Stimulated activated CD8-positive, alpha-beta memory T cell treated with anti-CD3 and anti-CD28 coated beads, Interleukin-15, amount 100 ng/mL, for 4 hours (primary cell): ENCODE results near the gene PRKG1.
"Not testable (repeated sequence)": the region's sequence is repeated elsewhere in the genome, so short reads cannot be mapped to it uniquely, and the experiment has no call there.

Experiments
- DNase-seq, 2 donors: peaks; one replicate each; pipeline ENCODE4 v3.0.0-alpha.2; 2020; ENCODE audit warnings: low read depth in 2 of 2

The PRKG1 gene

GRCh38 chr10:52213321-52213752, 1139.0 kb downstream of the PRKG1 start:
- no peak for DNase-seq

- no peak for DNase-seq
Observed at GRCh38 chr10:52215745-52216361, 1141.6 kb downstream of the PRKG1 start.

GRCh38 chr10:52216852-52217251, 1142.6 kb downstream of the PRKG1 start:
- no peak for DNase-seq

GRCh38 chr10:52217531-52217930, 1143.2 kb downstream of the PRKG1 start:
- no peak for DNase-seq

- DNase-seq = no peak
Observed at GRCh38 chr10:52220947-52221346, 1146.7 kb downstream of the PRKG1 start.

GRCh38 chr10:52221923-52222322, 1147.6 kb downstream of the PRKG1 start:
- DNase-seq = no peak

- no peak for DNase-seq
Observed at GRCh38 chr10:52226197-52226847, 1152.0 kb downstream of the PRKG1 start.

GRCh38 chr10:52228556-52228955, 1154.3 kb downstream of the PRKG1 start:
- DNase-seq = no peak

- no peak for DNase-seq
Observed at GRCh38 chr10:52229291-52229931, 1155.1 kb downstream of the PRKG1 start.

- DNase-seq = no peak
Observed at GRCh38 chr10:52232561-52233350, 1158.5 kb downstream of the PRKG1 start.

- DNase-seq = not testable (repeated sequence)
Observed at GRCh38 chr10:52233351-52233991, 1159.2 kb downstream of the PRKG1 start.

- no peak for DNase-seq
Observed at GRCh38 chr10:52239771-52240170, 1165.5 kb downstream of the PRKG1 start.

- no peak for DNase-seq
Observed at GRCh38 chr10:52245547-52245946, 1171.3 kb downstream of the PRKG1 start.

GRCh38 chr10:52247929-52248328, 1173.6 kb downstream of the PRKG1 start:
- DNase-seq = not testable (repeated sequence)

GRCh38 chr10:52248697-52249306, 1174.5 kb downstream of the PRKG1 start:
- no peak for DNase-seq

- DNase-seq = no peak
Observed at GRCh38 chr10:52249850-52250395, 1175.6 kb downstream of the PRKG1 start.

GRCh38 chr10:52250510-52250909, 1176.2 kb downstream of the PRKG1 start:
- no peak for DNase-seq

- no peak for DNase-seq
Observed at GRCh38 chr10:52252307-52252706, 1178.0 kb downstream of the PRKG1 start.

GRCh38 chr10:52256832-52257691, 1182.8 kb downstream of the PRKG1 start:
- no peak for DNase-seq

GRCh38 chr10:52257692-52258075, 1183.4 kb downstream of the PRKG1 start:
- DNase-seq = no peak
